Astrocyte (in vitro differentiated cells and primary cell): ENCODE measurements around the gene CHAC1. TPM values are rescaled to one million over a fixed set of nuclear protein-coding genes. Genes with fewer than 3 reads are reported as not detected.

ENCODE experiments used
- DNase-seq: peaks from one replicate; pipeline ENCODE4 v3.0.0-alpha.2; 2010; ENCODE audit warnings: low read depth
- FAIRE-seq: peaks from 2 replicates; lab custom pipeline; 2011; peaks lifted over from hg19 to GRCh38; lab: Jason Lieb, UNC
- H2AFZ ChIP-seq: 2 replicates; pipeline ENCODE4 v1.6.0; 2012; ENCODE audit warnings: low read depth, low read length, inconsistent platforms
- H3K27ac ChIP-seq: 2 replicates; pipeline ENCODE4 v1.5.1; 2011; ENCODE audit warnings: low read depth, low read length, inconsistent platforms
- H3K27me3 ChIP-seq: 2 replicates; pipeline ENCODE4 v1.6.0; 2011; ENCODE audit warnings: low read length, inconsistent platforms; ENCODE audit not compliant: insufficient read depth
- H3K36me3 ChIP-seq: 2 replicates; pipeline ENCODE4 v1.5.1; 2011; ENCODE audit warnings: low read length, inconsistent platforms; ENCODE audit not compliant: insufficient read depth
- H3K4me1 ChIP-seq: 2 replicates; pipeline ENCODE4 v1.5.1; 2011; ENCODE audit warnings: low read length, inconsistent platforms; ENCODE audit not compliant: insufficient read depth
- H3K4me2 ChIP-seq: 2 replicates; pipeline ENCODE4 v1.6.0; 2012; ENCODE audit warnings: low read length, inconsistent platforms
- H3K4me3 ChIP-seq: 2 replicates; pipeline ENCODE4 v1.5.1; 2011; ENCODE audit warnings: low read depth, mild to moderate bottlenecking, low read length, inconsistent platforms; ENCODE audit not compliant: insufficient read depth
- H3K79me2 ChIP-seq: 2 replicates; pipeline ENCODE4 v1.6.0; 2012; ENCODE audit warnings: mild to moderate bottlenecking, low read length, inconsistent platforms; ENCODE audit not compliant: insufficient read depth
- H3K9ac ChIP-seq: 2 replicates; pipeline ENCODE4 v1.6.0; 2012; ENCODE audit warnings: mild to moderate bottlenecking, low read length, inconsistent platforms
- H3K9me3 ChIP-seq: 2 replicates; pipeline ENCODE4 v1.5.1; 2012; ENCODE audit warnings: low read depth, mild to moderate bottlenecking, low read length, inconsistent platforms; ENCODE audit not compliant: insufficient read depth
- H4K20me1 ChIP-seq: 2 replicates; pipeline ENCODE4 v1.6.0; 2012; ENCODE audit warnings: low read length, inconsistent platforms; ENCODE audit not compliant: insufficient read depth
- H3K27ac Mint-ChIP-seq: one replicate; pipeline ENCODE4 v1.8.0; 2021; ENCODE audit warnings: mild to moderate bottlenecking, mixed read lengths; ENCODE audit not compliant: unreplicated experiment
- H3K27me3 Mint-ChIP-seq: one replicate; pipeline ENCODE4 v1.8.0; 2021; ENCODE audit warnings: low read depth, mixed read lengths; ENCODE audit not compliant: unreplicated experiment
- H3K36me3 Mint-ChIP-seq: one replicate; pipeline ENCODE4 v1.8.0; 2021; ENCODE audit warnings: low read depth, mixed read lengths; ENCODE audit not compliant: unreplicated experiment
- H3K4me1 Mint-ChIP-seq: one replicate; pipeline ENCODE4 v1.8.0; 2021; ENCODE audit warnings: low read depth, mixed read lengths; ENCODE audit not compliant: unreplicated experiment
- H3K4me3 Mint-ChIP-seq: one replicate; pipeline ENCODE4 v1.8.0; 2021; ENCODE audit warnings: mild to moderate bottlenecking, moderate library complexity, mixed read lengths; ENCODE audit not compliant: unreplicated experiment
- H3K9me3 Mint-ChIP-seq: one replicate; pipeline ENCODE4 v1.8.0; 2021; ENCODE audit warnings: mild to moderate bottlenecking, mixed read lengths; ENCODE audit not compliant: unreplicated experiment
- CTCF ChIP-seq: IDR thresholded peaks from 2 replicates; pipeline ENCODE4 v1.5.1; 2011; ENCODE audit warnings: low read depth, mild to moderate bottlenecking, inconsistent platforms, low read length, moderate library complexity; ENCODE audit not compliant: insufficient read depth
- EZH2 ChIP-seq: IDR thresholded peaks from 2 replicates; pipeline ENCODE4 v1.6.1; 2012; ENCODE audit warnings: mild to moderate bottlenecking, low read length, inconsistent platforms; ENCODE audit not compliant: insufficient read depth
- total RNA-seq: library from RNA; stranded (reverse); gene quantifications from 2 replicates; pipeline ENCODE4 v1.2.1, GENCODE V29; 2021

The CHAC1 gene
- total RNA-seq, 1 donor from 2014 or later: 55.9 TPM

GRCh38 chr15:40959331-40960141 is 6.3 kb downstream of the CHAC1 start:
- FAIRE-seq (no peak), DNase-seq (no peak)
- no peaks in the 10 kb centered on the region for H3K9me3 ChIP-seq
- H3K4me1 Mint-ChIP-seq: peaks cover 26% of the 10 kb centered on the region
- H3K9ac ChIP-seq: no peak overlapping the region
- peaks cover 16% of the 10 kb centered on the region for H3K9me3 Mint-ChIP-seq
- H3K4me1 ChIP-seq: no peaks in the 10 kb centered on the region
- H2AFZ ChIP-seq: no peak overlapping the region
- peaks cover 40% of the 10 kb centered on the region for H3K36me3 Mint-ChIP-seq
- no peak overlapping the region for H3K4me2 ChIP-seq
- H3K27ac ChIP-seq: no peak overlapping the region
- H3K27ac Mint-ChIP-seq: peak overlapping the region; percentile 59
- peaks cover 15% of the 10 kb centered on the region for H3K27me3 Mint-ChIP-seq
- H3K36me3 ChIP-seq: no peaks in the 10 kb centered on the region
- H4K20me1 ChIP-seq: peaks cover 11% of the 10 kb centered on the region
- no peak overlapping the region for H3K4me3 ChIP-seq
- H3K27me3 ChIP-seq: no peaks in the 10 kb centered on the region
- TF ChIP-seq CTCF: no peak
- no peak for TF ChIP-seq EZH2
- no peaks in the 10 kb centered on the region for H3K79me2 ChIP-seq
- peak overlapping the region; percentile 45 for H3K4me3 Mint-ChIP-seq

- no peak for DNase-seq
- no peak overlapping the region for H3K27ac ChIP-seq
- no peaks in the 10 kb centered on the region for H3K79me2 ChIP-seq
- H3K27me3 ChIP-seq: peaks cover 3% of the 10 kb centered on the region
- Mint-ChIP-seq H3K36me3 (peaks cover 37% of the 10 kb centered on the region), H3K4me1 (peaks cover 25% of the 10 kb centered on the region), H3K27ac (peak overlapping the region; percentile 59), H3K27me3 (peaks cover 17% of the 10 kb centered on the region), H3K9me3 (peaks cover 16% of the 10 kb centered on the region), H3K4me3 (peak overlapping the region; percentile 45)
- no peak overlapping the region for H3K4me3 ChIP-seq
- no peak overlapping the region for H3K9ac ChIP-seq
- no peak overlapping the region for H3K4me2 ChIP-seq
- TF ChIP-seq CTCF (no peak), EZH2 (no peak)
- H3K9me3 ChIP-seq: no peaks in the 10 kb centered on the region
- FAIRE-seq: no peak
- H2AFZ ChIP-seq: no peak overlapping the region
- no peaks in the 10 kb centered on the region for H3K4me1 ChIP-seq
- peaks cover 11% of the 10 kb centered on the region for H4K20me1 ChIP-seq
- H3K36me3 ChIP-seq: no peaks in the 10 kb centered on the region
Observed at GRCh38 chr15:40960151-40960885, 7.0 kb downstream of the CHAC1 start.
